ENCODE results near the gene CAP2.

CAP2 gene

DNA sequence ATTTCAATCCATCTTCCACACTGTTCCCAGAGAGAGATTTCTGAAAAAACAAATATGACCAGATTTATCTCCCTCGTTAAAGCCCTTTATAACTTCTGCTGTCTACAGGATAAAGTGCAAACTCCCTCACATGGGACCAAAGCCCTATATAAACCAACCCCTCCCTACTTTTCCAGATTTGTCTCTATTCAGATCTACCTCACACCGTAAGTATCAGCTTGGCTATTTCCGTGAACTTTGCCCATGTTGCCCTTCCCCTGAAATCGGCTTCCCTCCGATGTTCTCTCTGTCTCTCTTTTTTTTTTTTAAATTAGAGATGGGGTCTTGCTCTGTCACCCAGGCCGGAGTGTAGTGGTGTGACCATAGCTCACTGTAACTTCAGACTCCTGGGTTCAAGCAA is 194.6 kb downstream of the CAP2 start:
- DNase-seq: no peak

DNA sequence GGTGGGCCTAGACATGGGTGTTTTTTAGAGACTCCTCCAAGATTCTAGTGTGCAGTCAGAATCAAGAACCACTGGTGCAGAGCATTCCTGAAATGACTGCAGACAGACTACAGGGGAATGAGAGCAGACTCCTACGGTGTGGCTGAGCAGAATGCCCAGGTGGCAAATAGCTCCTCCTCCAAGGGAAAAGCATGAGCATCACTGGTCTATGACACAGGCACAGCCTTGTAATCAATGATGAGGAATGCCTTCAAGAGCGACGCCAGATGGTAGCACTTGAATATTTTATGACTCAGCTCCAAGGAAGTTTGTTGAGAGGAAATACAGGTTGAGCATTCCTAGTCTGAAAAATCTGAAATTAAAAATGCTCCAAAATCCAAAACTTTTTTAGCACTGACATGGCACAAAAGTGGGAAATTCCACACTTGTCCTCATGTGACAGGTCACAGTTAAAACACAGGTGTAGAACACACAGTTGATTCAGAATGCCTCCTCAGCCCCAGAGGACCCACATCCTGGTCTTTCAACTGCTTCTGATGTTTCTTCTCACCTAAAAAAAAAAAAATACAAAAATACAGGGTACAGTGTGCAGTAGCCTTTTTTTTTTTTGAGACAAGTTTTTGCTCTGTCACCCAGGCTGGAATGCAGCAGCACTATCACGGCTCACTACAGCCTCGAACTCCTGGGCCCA is 196.2 kb downstream of the CAP2 start:
- DNase-seq: no peak

DNA sequence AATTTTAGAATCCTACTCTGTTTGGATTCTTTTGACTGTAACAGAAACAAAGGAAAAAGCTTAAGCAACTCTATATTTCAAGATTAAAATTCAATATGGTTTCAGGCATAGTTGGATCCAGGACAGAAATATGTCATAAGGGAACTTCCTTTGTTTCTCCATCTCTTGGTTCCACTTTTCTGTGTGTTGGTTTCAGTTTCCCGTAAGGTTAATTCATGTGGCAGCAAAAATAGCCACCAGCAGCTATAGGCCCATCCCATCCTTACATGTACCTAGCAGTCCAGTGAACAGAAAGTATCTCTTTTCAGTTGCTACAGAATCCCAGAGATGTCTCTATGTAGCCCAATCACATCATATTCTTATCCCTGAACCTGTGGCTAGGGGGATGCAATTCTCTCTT is 197.9 kb downstream of the CAP2 start:
- no peak for DNase-seq

DNA sequence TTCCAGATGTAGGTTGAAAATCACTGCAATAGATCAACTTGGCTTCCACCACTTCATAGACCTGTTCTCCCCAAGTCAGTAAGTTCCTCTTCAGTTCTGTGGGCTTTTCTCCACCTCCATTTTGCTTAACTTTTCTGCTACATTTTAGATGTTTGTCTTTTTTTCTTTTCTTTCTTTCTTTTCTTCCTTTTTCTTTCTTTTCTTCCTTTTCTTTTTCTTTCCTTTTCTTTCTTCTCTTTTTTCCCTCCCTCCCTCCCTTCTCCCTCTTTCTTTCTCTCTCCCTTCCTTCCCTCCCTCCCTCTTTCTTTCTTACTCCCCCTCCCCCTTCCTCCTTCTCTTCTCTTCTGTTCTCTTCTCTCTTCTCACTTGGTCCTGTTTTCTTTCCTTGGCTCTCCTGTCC is 199.9 kb downstream of the CAP2 start:
- no peak for DNase-seq

DNA sequence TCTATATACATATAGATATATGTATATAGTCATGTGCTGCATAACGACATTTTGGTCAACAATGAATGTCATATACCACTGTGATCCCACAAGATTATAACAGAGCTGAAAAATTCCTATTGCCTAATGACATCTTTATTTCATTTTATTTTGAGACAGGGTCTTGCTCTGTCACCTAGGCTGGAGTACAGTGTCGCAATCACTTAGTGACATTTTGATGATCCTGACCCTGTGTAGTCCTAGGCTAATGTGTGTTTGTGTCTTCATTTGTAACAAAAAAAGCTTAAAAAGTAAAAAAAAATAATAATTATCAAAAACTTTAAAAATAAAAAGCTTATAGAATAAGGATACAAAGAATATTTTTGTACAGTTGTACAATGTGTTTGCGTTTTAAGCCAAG is 202.7 kb downstream of the CAP2 start:
- DNase-seq: no peak

DNA sequence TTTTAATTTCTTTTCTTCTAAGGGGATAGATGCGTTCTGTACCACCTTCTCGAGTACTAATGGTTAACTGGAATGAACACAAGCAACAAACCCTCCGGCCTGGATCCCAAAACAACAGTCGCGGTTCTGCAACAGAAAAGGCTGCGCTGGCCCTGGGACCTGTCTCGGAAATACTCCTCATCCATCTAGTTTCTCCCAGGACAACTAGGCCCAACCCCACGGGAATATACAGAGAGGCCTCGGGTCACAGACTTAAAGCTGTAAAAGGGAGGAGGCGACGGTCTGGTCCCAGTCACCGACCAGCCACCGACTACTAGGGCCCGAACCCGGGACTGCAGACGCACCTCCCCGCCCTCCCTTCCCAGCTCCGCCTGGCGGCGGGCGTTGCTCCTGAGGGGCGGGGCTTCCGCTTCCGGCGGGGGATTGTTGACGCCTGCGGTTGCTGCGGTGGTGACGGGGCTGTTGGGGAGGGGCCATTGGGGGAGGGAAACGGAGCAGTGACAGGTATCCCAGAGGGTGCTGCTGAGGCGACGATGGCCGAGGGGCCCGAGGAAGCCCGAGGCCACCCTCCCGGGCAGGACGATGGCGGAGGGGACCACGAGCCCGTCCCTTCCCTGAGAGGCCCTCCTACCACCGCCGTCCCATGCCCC is 206.6 kb downstream of the CAP2 start, which contains the start of gene FAM8A1:
TSS of gene FAM8A1 (plus strand) at position 426 of the 650 bp plus-strand sequence. CDS start at position 534, 108 bp downstream.
- peak; percentile 95 for DNase-seq

DNA sequence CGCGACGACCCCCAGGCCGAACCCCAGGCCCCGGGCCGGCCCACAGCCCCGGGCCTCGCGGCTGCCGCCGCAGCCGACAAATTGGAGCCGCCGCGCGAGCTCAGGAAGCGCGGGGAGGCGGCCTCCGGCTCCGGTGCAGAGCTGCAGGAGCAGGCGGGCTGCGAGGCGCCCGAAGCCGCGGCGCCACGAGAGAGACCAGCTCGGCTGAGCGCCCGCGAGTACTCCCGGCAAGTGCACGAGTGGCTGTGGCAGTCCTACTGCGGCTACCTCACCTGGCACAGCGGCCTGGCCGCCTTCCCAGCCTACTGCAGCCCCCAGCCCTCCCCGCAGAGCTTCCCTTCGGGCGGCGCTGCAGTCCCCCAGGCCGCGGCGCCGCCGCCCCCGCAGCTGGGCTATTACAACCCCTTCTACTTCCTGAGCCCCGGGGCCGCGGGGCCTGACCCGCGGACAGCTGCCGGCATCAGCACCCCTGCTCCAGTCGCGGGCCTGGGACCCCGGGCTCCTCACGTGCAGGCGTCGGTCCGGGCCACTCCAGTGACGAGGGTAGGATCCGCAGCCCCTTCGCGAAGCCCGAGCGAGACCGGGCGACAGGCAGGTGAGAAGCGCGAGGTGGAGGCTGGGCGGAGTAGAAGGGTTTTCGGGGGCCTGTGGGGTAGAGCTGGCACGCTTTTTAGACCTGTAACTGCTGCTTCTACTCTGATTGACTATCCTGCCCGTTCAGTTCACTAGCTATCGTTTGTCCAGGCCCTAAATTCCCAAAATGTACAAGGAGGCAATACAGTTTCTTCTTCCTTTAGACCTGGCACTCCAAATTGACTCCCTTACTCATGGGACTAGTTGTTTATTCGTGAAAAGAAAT is 207.4 kb downstream of the CAP2 start:
- peak; percentile 32 for DNase-seq

DNA sequence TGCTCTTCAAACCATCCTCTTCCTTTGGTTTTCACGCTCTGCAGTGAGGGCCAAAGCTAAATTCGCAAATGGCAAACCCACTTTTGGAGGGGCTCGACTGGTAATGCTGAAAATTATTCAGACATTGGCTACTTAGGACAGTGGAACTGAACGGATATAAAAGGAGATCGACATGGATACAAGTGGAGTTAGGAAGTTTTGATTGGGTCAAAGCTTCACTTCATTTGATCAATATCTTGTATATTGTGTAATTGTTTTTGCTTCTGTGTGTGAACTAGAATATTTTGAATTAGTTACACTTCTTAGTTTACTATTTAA is 207.9 kb downstream of the CAP2 start:
- no peak for DNase-seq

DNA sequence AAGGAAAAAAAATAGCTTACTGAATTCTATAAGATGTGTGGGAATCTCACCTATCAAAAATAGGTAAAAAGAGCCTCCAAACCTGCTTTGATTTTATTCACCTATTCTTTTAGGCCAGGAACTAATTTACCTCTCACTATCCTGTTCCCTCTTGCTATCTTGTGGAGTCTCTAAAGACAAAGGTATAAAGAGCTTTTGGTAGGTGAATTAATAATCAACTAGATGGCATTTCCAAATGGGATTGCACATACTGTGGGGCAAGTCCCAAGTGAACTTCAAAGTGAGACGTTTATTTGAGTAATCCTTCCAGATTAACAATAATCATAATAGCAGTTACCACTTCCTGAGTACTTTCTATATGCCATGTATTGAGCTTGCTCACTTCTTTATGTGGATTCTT is 209.5 kb downstream of the CAP2 start:
- no peak for DNase-seq

DNA sequence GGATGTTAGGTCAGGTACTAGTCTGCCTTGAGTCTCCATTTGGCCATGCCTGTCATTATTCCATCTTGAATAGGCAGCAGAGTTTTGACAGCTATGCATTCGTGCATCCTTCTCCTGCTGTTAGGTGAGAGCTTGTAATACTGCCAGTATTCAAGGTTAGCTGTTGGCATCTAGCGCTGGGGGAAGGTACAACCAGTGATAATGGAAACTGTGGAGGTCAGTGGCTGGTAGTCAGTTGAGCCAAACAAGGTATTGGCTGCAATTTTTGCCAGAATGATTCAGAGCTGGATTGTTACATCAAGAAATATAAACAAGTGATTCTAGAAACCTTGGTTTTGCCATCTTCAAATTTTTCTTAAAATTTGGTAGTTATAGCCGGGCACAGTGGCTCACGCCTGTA is 213.2 kb downstream of the CAP2 start:
- no peak for DNase-seq
